MM.1S (cell line): ENCODE measurements around the gene ENO4.

Experiments used
- CTCF ChIP-seq: fragments of 300-600 bp; sonication (generic); IDR thresholded peaks from 2 replicates; pipeline ENCODE4 v1.5.1; 2016; ENCODE audit warnings: antibody characterized with exemption, low read length, mixed read lengths
- EZH2 ChIP-seq: fragments of 300-600 bp; sonication (generic); optimal IDR thresholded peaks from 2 replicates; pipeline ENCODE3; 2017; ENCODE audit warnings: low read depth, mild to moderate bottlenecking, antibody characterized with exemption, low read length, mixed read lengths
- EZH2phosphoT487 ChIP-seq: fragments of 300-600 bp; sonication (generic); IDR thresholded peaks from 2 replicates; pipeline ENCODE4 v1.6.1; 2018; ENCODE audit warnings: antibody characterized with exemption, low read length

- TF ChIP-seq CTCF (no peak), EZH2 (no peak), EZH2phosphoT487 (no peak)
These were observed 56.5 kb downstream of the ENO4 start for GRCh38 chr10:116905845-116906210.
